Astrocyte (in vitro differentiated cells and primary cell): ENCODE data around the gene MGMT. TPM values are rescaled to one million over a fixed set of nuclear protein-coding genes. Genes with fewer than 3 reads are reported as not detected.

Experiments
- DNase-seq: peaks from one replicate; pipeline ENCODE4 v3.0.0-alpha.2; 2010; ENCODE audit warnings: low read depth
- FAIRE-seq: peaks from 2 replicates; lab custom pipeline; 2011; peaks lifted over from hg19 to GRCh38; lab: Jason Lieb, UNC
- H2AFZ ChIP-seq: 2 replicates; pipeline ENCODE4 v1.6.0; 2012; ENCODE audit warnings: low read depth, low read length, inconsistent platforms
- H3K27ac ChIP-seq: 2 replicates; pipeline ENCODE4 v1.5.1; 2011; ENCODE audit warnings: low read depth, low read length, inconsistent platforms
- H3K27me3 ChIP-seq: 2 replicates; pipeline ENCODE4 v1.6.0; 2011; ENCODE audit warnings: low read length, inconsistent platforms; ENCODE audit not compliant: insufficient read depth
- H3K36me3 ChIP-seq: 2 replicates; pipeline ENCODE4 v1.5.1; 2011; ENCODE audit warnings: low read length, inconsistent platforms; ENCODE audit not compliant: insufficient read depth
- H3K4me1 ChIP-seq: 2 replicates; pipeline ENCODE4 v1.5.1; 2011; ENCODE audit warnings: low read length, inconsistent platforms; ENCODE audit not compliant: insufficient read depth
- H3K4me2 ChIP-seq: 2 replicates; pipeline ENCODE4 v1.6.0; 2012; ENCODE audit warnings: low read length, inconsistent platforms
- H3K4me3 ChIP-seq: 2 replicates; pipeline ENCODE4 v1.5.1; 2011; ENCODE audit warnings: low read depth, mild to moderate bottlenecking, low read length, inconsistent platforms; ENCODE audit not compliant: insufficient read depth
- H3K79me2 ChIP-seq: 2 replicates; pipeline ENCODE4 v1.6.0; 2012; ENCODE audit warnings: mild to moderate bottlenecking, low read length, inconsistent platforms; ENCODE audit not compliant: insufficient read depth
- H3K9ac ChIP-seq: 2 replicates; pipeline ENCODE4 v1.6.0; 2012; ENCODE audit warnings: mild to moderate bottlenecking, low read length, inconsistent platforms
- H3K9me3 ChIP-seq: 2 replicates; pipeline ENCODE4 v1.5.1; 2012; ENCODE audit warnings: low read depth, mild to moderate bottlenecking, low read length, inconsistent platforms; ENCODE audit not compliant: insufficient read depth
- H4K20me1 ChIP-seq: 2 replicates; pipeline ENCODE4 v1.6.0; 2012; ENCODE audit warnings: low read length, inconsistent platforms; ENCODE audit not compliant: insufficient read depth
- H3K27ac Mint-ChIP-seq: one replicate; pipeline ENCODE4 v1.8.0; 2021; ENCODE audit warnings: mild to moderate bottlenecking, mixed read lengths; ENCODE audit not compliant: unreplicated experiment
- H3K27me3 Mint-ChIP-seq: one replicate; pipeline ENCODE4 v1.8.0; 2021; ENCODE audit warnings: low read depth, mixed read lengths; ENCODE audit not compliant: unreplicated experiment
- H3K36me3 Mint-ChIP-seq: one replicate; pipeline ENCODE4 v1.8.0; 2021; ENCODE audit warnings: low read depth, mixed read lengths; ENCODE audit not compliant: unreplicated experiment
- H3K4me1 Mint-ChIP-seq: one replicate; pipeline ENCODE4 v1.8.0; 2021; ENCODE audit warnings: low read depth, mixed read lengths; ENCODE audit not compliant: unreplicated experiment
- H3K4me3 Mint-ChIP-seq: one replicate; pipeline ENCODE4 v1.8.0; 2021; ENCODE audit warnings: mild to moderate bottlenecking, moderate library complexity, mixed read lengths; ENCODE audit not compliant: unreplicated experiment
- H3K9me3 Mint-ChIP-seq: one replicate; pipeline ENCODE4 v1.8.0; 2021; ENCODE audit warnings: mild to moderate bottlenecking, mixed read lengths; ENCODE audit not compliant: unreplicated experiment
- EZH2 ChIP-seq: IDR thresholded peaks from 2 replicates; pipeline ENCODE4 v1.6.1; 2012; ENCODE audit warnings: mild to moderate bottlenecking, low read length, inconsistent platforms; ENCODE audit not compliant: insufficient read depth
- total RNA-seq: library from RNA; stranded (reverse); gene quantifications from 2 replicates; pipeline ENCODE4 v1.2.1, GENCODE V29; 2021
- TF ChIP-seq, protein P1 (sequence below): IDR thresholded peaks from 2 replicates; pipeline ENCODE4 v1.5.1; 2011; ENCODE audit warnings: low read depth, mild to moderate bottlenecking, inconsistent platforms, low read length, moderate library complexity; ENCODE audit not compliant: insufficient read depth

MGMT gene
- total RNA-seq, 1 donor from 2014 or later, result 9.5 TPM

DNA sequence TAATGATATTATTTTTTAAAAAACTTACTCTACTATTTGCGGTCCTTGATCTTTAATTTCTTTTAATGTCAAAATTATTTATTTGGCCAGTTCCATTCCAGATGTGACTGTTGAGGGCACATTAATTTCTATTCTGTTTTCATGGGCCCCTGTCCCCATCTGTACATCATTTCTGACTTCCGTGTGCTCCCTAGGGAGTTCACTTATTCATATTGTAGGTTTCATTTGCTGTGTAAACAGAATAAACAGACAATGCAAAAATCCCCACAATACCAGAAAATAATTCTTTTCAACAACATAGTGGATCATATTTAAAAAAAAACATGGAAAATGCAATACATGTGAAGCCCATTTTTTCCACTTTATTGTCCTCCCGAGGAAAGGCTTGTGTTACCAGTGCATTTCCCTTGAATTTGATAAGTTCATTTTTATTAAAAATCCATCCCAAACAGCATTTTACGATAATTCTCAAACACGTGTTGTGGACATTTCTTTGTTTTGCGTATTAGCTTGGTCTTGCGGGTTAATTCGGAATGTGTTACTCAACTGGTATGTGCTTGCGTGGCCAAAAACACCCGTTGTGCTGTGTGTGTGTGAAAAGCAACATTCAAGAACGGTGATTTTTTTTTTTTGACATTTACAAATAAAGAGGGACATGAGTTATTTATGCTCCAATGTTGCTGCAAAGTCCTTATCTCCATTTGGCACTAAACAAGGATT, 138.4 kb downstream of the MGMT start:
- no peaks in the 10 kb centered on the region for H3K4me1 ChIP-seq
- H3K27ac ChIP-seq, result no peak overlapping the region
- no peaks in the 10 kb centered on the region for H3K4me1 Mint-ChIP-seq
- H3K9me3 Mint-ChIP-seq, result peaks cover 5% of the 10 kb centered on the region
- FAIRE-seq (no peak), DNase-seq (no peak)
- H3K9ac ChIP-seq, result no peak overlapping the region
- no peak overlapping the region for H2AFZ ChIP-seq
- H3K9me3 ChIP-seq, result no peaks in the 10 kb centered on the region
- H3K4me3 Mint-ChIP-seq, result no peak overlapping the region
- no peak overlapping the region for H3K27ac Mint-ChIP-seq
- no peak overlapping the region for H3K4me3 ChIP-seq
- H3K27me3 ChIP-seq, result no peaks in the 10 kb centered on the region
- no peaks in the 10 kb centered on the region for H3K79me2 ChIP-seq
- H3K4me2 ChIP-seq, result peak overlapping the region; percentile 39
- no peaks in the 10 kb centered on the region for H3K27me3 Mint-ChIP-seq
- no peak for TF ChIP-seq EZH2
- TF ChIP-seq, protein P1, sequence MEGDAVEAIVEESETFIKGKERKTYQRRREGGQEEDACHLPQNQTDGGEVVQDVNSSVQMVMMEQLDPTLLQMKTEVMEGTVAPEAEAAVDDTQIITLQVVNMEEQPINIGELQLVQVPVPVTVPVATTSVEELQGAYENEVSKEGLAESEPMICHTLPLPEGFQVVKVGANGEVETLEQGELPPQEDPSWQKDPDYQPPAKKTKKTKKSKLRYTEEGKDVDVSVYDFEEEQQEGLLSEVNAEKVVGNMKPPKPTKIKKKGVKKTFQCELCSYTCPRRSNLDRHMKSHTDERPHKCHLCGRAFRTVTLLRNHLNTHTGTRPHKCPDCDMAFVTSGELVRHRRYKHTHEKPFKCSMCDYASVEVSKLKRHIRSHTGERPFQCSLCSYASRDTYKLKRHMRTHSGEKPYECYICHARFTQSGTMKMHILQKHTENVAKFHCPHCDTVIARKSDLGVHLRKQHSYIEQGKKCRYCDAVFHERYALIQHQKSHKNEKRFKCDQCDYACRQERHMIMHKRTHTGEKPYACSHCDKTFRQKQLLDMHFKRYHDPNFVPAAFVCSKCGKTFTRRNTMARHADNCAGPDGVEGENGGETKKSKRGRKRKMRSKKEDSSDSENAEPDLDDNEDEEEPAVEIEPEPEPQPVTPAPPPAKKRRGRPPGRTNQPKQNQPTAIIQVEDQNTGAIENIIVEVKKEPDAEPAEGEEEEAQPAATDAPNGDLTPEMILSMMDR, result no peak
- H3K36me3 ChIP-seq, result no peaks in the 10 kb centered on the region
- no peaks in the 10 kb centered on the region for H4K20me1 ChIP-seq
- H3K36me3 Mint-ChIP-seq, result no peaks in the 10 kb centered on the region

DNA sequence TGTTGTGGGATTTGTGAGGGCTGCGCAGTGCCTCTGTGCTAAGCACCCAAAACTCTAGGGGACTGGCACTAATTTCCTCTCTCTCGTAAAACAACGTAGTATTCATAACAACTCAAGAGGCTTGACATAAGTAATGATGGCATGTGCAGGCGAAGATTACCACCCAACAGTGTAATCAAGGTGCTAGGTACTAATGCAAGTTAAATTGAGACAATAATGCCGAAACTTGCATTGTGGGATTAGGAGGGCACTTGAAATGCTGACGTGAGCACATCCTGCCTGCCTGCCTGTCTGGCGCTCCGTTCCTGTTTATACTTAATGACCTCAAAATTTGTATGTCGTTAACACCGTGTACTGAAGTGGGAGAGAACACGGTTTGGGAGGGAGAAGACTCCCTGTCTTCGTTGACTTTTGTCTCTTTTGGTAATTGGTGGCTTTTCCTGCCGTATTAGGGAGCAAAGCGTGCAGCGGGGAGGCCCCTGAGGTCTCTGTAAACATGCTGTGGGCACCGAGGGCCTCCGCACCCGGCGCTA, 139.0 kb downstream of the MGMT start:
- H2AFZ ChIP-seq, result no peak overlapping the region
- H3K79me2 ChIP-seq, result no peaks in the 10 kb centered on the region
- no peak for DNase-seq
- no peak overlapping the region for H3K4me3 Mint-ChIP-seq
- H3K4me3 ChIP-seq, result no peak overlapping the region
- no peaks in the 10 kb centered on the region for H3K27me3 Mint-ChIP-seq
- H3K4me1 Mint-ChIP-seq, result no peaks in the 10 kb centered on the region
- H3K9ac ChIP-seq, result no peak overlapping the region
- no peaks in the 10 kb centered on the region for H3K4me1 ChIP-seq
- FAIRE-seq, result no peak
- no peaks in the 10 kb centered on the region for H4K20me1 ChIP-seq
- peaks cover 5% of the 10 kb centered on the region for H3K9me3 Mint-ChIP-seq
- TF ChIP-seq, protein P1, result no peak
- no peak for TF ChIP-seq EZH2
- H3K9me3 ChIP-seq, result no peaks in the 10 kb centered on the region
- no peak overlapping the region for H3K27ac ChIP-seq
- no peaks in the 10 kb centered on the region for H3K36me3 ChIP-seq
- H3K4me2 ChIP-seq, result peak overlapping the region; percentile 39
- no peaks in the 10 kb centered on the region for H3K36me3 Mint-ChIP-seq
- no peak overlapping the region for H3K27ac Mint-ChIP-seq
- H3K27me3 ChIP-seq, result no peaks in the 10 kb centered on the region

DNA sequence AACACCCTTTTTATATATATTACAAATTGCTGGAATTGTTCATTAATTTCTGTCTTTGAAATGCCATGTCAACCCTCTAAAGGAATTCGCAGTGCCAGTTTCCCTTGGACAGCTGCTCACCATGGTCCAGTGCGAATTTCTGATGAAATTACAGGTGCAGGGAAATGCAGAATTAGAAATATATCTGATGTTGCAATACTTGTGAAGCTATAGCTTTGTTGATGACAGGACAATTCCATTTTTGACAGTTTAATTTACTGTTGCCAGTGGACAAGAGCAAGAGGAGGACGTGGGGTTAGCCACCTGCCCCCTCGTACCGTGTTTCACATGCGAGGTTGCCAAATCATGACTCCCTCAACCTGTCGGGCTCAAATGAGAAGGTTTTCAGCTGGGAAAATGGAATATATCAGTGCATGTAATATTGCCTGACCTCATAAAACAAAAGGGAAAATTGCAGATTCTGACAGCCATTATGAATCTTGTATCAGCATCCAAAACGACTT, 140.6 kb downstream of the MGMT start:
- Histone ChIP-seq H3K9ac (no peak overlapping the region), H3K9me3 (no peaks in the 10 kb centered on the region), H3K36me3 (no peaks in the 10 kb centered on the region), H3K4me3 (no peak overlapping the region), H3K27ac (no peak overlapping the region), H3K27me3 (no peaks in the 10 kb centered on the region), H3K4me2 (no peak overlapping the region), H4K20me1 (no peaks in the 10 kb centered on the region), H2AFZ (no peak overlapping the region), H3K4me1 (no peaks in the 10 kb centered on the region), H3K79me2 (no peaks in the 10 kb centered on the region)
- Mint-ChIP-seq H3K36me3 (no peaks in the 10 kb centered on the region), H3K4me3 (no peak overlapping the region), H3K27ac (peak overlapping the region; percentile 79), H3K9me3 (peaks cover 5% of the 10 kb centered on the region), H3K27me3 (no peaks in the 10 kb centered on the region), H3K4me1 (no peaks in the 10 kb centered on the region)
- no peak for TF ChIP-seq EZH2
- TF ChIP-seq, protein P1, result no peak
- FAIRE-seq, result no peak
- no peak for DNase-seq
